T47D (cell line): ENCODE results near the gene DCDC1.

Source experiments
- DNase-seq, 2 experiments: peaks; one replicate each; pipeline versions ENCODE4 v3.0.0 to v3.0.0-alpha.2; 2011 to 2012; ENCODE audit warnings: low read depth in 1 of 2, low spot score in 1 of 2
- JUND ChIP-seq: IDR thresholded peaks from 2 replicates; pipeline ENCODE4 v1.6.1; 2012; ENCODE audit warnings: low read depth
- in situ Hi-C: cut with HindIII; loops from 2 replicates; pipeline ENCODE4 v1.10.0; 2016; ENCODE audit warnings: low sequenced_read_pairs, low pct_unique_long_range_greater_than_20kb

Gene DCDC1

GRCh38 chr11:31139479-31139878 lies 230.1 kb downstream of the DCDC1 start:
- DNase-seq = no peak
- in situ Hi-C loops = no loop called here
- no peak for TF ChIP-seq JUND

GRCh38 chr11:31132531-31133421 lies 236.8 kb downstream of the DCDC1 start:
- TF ChIP-seq JUND = no peak
- in situ Hi-C loops = no loop called here
- no peak for DNase-seq

- in situ Hi-C loops = no loop called here
- DNase-seq = no peak
- no peak for TF ChIP-seq JUND
Measured at GRCh38 chr11:31131760-31132159, 237.8 kb downstream of the DCDC1 start.

- DNase-seq = no peak
- in situ Hi-C loops = no loop called here
- no peak for TF ChIP-seq JUND
Measured at GRCh38 chr11:31127290-31127689, 242.2 kb downstream of the DCDC1 start.

GRCh38 chr11:31120428-31120827 lies 249.1 kb downstream of the DCDC1 start:
- no peak for DNase-seq
- TF ChIP-seq JUND = no peak
- in situ Hi-C loops = no loop called here

- in situ Hi-C loops = no loop called here
- no peak for TF ChIP-seq JUND
- DNase-seq = no peak
Measured at GRCh38 chr11:31118566-31118965, 251.0 kb downstream of the DCDC1 start.

GRCh38 chr11:31117038-31117437 lies 252.5 kb downstream of the DCDC1 start:
- no peak for DNase-seq
- in situ Hi-C loops = no loop called here
- TF ChIP-seq JUND = no peak

- in situ Hi-C loops = no loop called here
Measured at GRCh38 chr11:31114442-31114841, 255.1 kb downstream of the DCDC1 start.

GRCh38 chr11:31110830-31111229 lies 258.7 kb downstream of the DCDC1 start:
- in situ Hi-C loops = no loop called here
- TF ChIP-seq JUND = no peak

More at GRCh38 chr11:31114442-31114841, 255.1 kb downstream of the DCDC1 start:
- DNase-seq = peak in 1 of 2 experiments; percentile 7
- TF ChIP-seq JUND = no peak

GRCh38 chr11:31109446-31109845 lies 260.1 kb downstream of the DCDC1 start:
- TF ChIP-seq JUND = no peak
- in situ Hi-C loops = no loop called here
- DNase-seq = no peak

More at GRCh38 chr11:31110830-31111229, 258.7 kb downstream of the DCDC1 start:
- no peak for DNase-seq

- in situ Hi-C loops = no loop called here
- no peak for TF ChIP-seq JUND
- DNase-seq = no peak
Measured at GRCh38 chr11:31107649-31108048, 261.9 kb downstream of the DCDC1 start.

- TF ChIP-seq JUND = no peak
- in situ Hi-C loops = no loop called here
- peak; percentile 31 to 74 for DNase-seq
Measured at GRCh38 chr11:31106968-31107576, 262.5 kb downstream of the DCDC1 start.

- in situ Hi-C loops = no loop called here
- no peak for DNase-seq
- no peak for TF ChIP-seq JUND
Measured at GRCh38 chr11:31106326-31106725, 263.2 kb downstream of the DCDC1 start.
